HG03280 (cell line): Measurements from ENCODE around the gene KLRC4.
A peak's percentile ranks its signal among the peaks of the same experiment; 100 is the strongest.
"Not testable (repeated sequence)": the region's sequence is repeated elsewhere in the genome, so short reads cannot be mapped to it uniquely, and the experiment has no call there.

Experiments used
- ATAC-seq: cut with Tn5 transposase; IDR thresholded peaks from one replicate; pipeline ENCODE4 v1.9.1; 2021; ENCODE audit warnings: mild to moderate bottlenecking, moderate library complexity; ENCODE audit not compliant: unreplicated experiment

KLRC4 gene

GRCh38 chr12:10368206-10369171 is 41.1 kb downstream of the KLRC4 start:
- ATAC-seq, result no peak

- ATAC-seq, result not testable (repeated sequence)
Measured at GRCh38 chr12:10367714-10368113, 41.8 kb downstream of the KLRC4 start.

GRCh38 chr12:10366875-10367274 is 42.7 kb downstream of the KLRC4 start:
- no peak for ATAC-seq

GRCh38 chr12:10365696-10366405 is 43.7 kb downstream of the KLRC4 start:
- ATAC-seq, result no peak

DNA sequence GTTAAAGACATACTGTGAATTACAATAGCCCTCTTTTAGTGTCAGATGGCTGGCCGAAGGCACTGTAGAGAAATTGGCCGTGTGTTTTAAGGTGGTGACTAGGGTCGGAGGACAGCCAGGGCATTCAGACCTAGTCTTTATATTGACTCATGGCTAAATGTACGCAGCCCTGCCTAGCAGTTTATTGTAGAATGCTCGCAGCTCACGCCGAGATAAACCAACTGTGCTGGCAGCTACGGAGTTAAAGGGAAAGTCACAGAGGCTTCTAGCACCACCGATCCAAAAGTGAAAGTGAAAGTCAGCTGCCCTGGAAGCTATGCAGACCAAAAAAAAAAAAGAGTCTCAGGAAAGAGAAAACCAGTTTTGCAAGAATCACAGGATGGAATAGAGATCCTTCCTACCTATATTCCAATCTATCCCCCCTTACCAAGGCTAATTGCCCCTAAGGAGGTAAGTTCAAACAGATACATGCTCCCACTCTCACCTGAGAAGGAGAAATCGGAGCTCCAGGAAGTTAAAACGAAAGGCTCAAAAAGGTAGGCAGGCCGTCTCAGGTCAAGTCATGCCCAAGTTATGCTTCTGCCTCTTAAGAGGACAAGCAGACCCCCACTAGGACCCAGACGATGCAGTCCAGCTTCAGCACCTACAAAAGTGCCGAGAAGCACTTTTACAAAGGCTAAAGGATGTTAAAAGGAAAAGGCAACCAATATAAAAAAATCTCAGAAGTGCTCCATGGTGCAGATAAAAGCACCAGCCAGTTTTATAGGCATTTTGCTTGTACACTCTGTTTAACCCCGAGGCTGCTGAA is 44.5 kb downstream of the KLRC4 start:
- ATAC-seq, result peak; percentile 47

- peak; percentile 67 for ATAC-seq
Measured at GRCh38 chr12:10363914-10364814, 45.4 kb downstream of the KLRC4 start.

- ATAC-seq, result no peak
Measured at GRCh38 chr12:10363658-10363913, 46.0 kb downstream of the KLRC4 start.

- no peak for ATAC-seq
Measured at GRCh38 chr12:10362828-10363657, 46.5 kb downstream of the KLRC4 start.

- ATAC-seq, result no peak
Measured at GRCh38 chr12:10362325-10362724, 47.2 kb downstream of the KLRC4 start.

- ATAC-seq, result no peak
Measured at GRCh38 chr12:10361622-10362021, 47.9 kb downstream of the KLRC4 start.

GRCh38 chr12:10361084-10361483 is 48.5 kb downstream of the KLRC4 start:
- ATAC-seq, result no peak

DNA sequence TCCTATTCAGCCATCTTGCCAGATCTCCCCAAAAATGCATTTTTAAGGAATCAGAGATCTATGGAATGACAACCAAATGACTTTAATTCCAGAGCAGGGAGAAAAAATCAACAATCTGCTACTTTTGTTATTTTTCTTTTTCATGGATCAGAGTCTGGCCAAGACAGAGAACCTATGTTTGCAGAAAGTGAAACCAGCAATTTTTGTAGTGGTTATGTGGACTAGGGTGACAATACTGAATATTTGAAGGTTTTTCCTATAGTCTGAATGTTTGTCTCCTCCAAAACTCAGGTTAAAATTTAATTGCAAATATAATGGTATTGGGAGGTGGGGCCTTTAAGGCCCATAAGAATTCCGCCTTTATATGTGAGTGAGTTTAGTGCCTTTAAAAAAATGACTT is 50.6 kb downstream of the KLRC4 start:
- ATAC-seq, result no peak

DNA sequence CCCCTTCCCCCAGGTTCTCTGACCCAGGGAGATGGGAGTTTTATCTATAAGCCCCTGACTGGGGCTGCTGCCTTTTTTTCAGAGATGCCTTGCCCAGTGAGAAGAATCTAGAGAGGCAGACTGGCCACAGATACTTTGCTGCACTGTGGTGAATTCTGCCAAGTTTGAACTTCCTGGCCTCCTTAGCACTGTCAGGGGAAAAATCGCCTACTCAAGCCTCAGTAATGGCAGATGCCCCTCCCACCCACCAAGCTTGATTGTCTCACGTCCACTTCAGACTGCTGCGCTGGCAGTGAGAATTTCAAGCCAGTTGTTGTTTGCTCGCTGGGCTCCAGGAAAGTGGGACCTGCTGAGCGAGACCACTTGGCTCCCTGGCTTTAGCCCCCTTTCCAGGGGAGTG is 51.4 kb downstream of the KLRC4 start:
- ATAC-seq, result no peak
